ENCODE data around the gene DNMT3L.
"Not testable (repeated sequence)": the region's sequence is repeated elsewhere in the genome, so short reads cannot be mapped to it uniquely, and the experiment has no call there.

Gene DNMT3L

GRCh38 chr21:44220674-44221073 is 41.0 kb downstream of the DNMT3L start:
- not testable (repeated sequence) for H3K9me3 Mint-ChIP-seq; H3K27me3 Mint-ChIP-seq; H3K36me3 Mint-ChIP-seq; H3K4me1 Mint-ChIP-seq; H3K4me3 Mint-ChIP-seq; DNase-seq (ENCODE audit: low spot score in 2 of 2); H3K27ac Mint-ChIP-seq
- peak; percentile 80 for ATAC-seq (ENCODE audit: low read depth)

- not testable (repeated sequence) for H3K27ac Mint-ChIP-seq; H3K27me3 Mint-ChIP-seq; H3K36me3 Mint-ChIP-seq; H3K4me3 Mint-ChIP-seq; H3K4me1 Mint-ChIP-seq; DNase-seq (ENCODE audit: low spot score in 2 of 2); H3K9me3 Mint-ChIP-seq
- ATAC-seq (ENCODE audit: low read depth), result peak; percentile 33
Measured at GRCh38 chr21:44218461-44218860, 43.2 kb downstream of the DNMT3L start.

GRCh38 chr21:44211978-44212377 is 49.7 kb downstream of the DNMT3L start:
- not testable (repeated sequence) for H3K4me3 Mint-ChIP-seq; ATAC-seq (ENCODE audit: low read depth); H3K36me3 Mint-ChIP-seq; H3K9me3 Mint-ChIP-seq; H3K27ac Mint-ChIP-seq; DNase-seq (ENCODE audit: low spot score in 2 of 2); H3K4me1 Mint-ChIP-seq; H3K27me3 Mint-ChIP-seq

GRCh38 chr21:44211574-44211973 is 50.1 kb downstream of the DNMT3L start:
- H3K36me3 Mint-ChIP-seq; H3K4me3 Mint-ChIP-seq; DNase-seq (ENCODE audit: low spot score in 2 of 2); ATAC-seq (ENCODE audit: low read depth); H3K4me1 Mint-ChIP-seq; H3K27me3 Mint-ChIP-seq; H3K9me3 Mint-ChIP-seq; H3K27ac Mint-ChIP-seq: not testable (repeated sequence)

- not testable (repeated sequence) for H3K27me3 Mint-ChIP-seq; DNase-seq (ENCODE audit: low spot score in 2 of 2); H3K9me3 Mint-ChIP-seq; H3K36me3 Mint-ChIP-seq; H3K27ac Mint-ChIP-seq; H3K4me3 Mint-ChIP-seq; H3K4me1 Mint-ChIP-seq; ATAC-seq (ENCODE audit: low read depth)
Measured at GRCh38 chr21:44207860-44208646, 53.6 kb downstream of the DNMT3L start.

GRCh38 chr21:44206698-44207676 is 54.7 kb downstream of the DNMT3L start:
- H3K36me3 Mint-ChIP-seq; H3K9me3 Mint-ChIP-seq; H3K27me3 Mint-ChIP-seq; DNase-seq (ENCODE audit: low spot score in 2 of 2); H3K27ac Mint-ChIP-seq; H3K4me3 Mint-ChIP-seq; H3K4me1 Mint-ChIP-seq: not testable (repeated sequence)
- ATAC-seq (ENCODE audit: low read depth), result peak; percentile 83

GRCh38 chr21:44206187-44206586 is 55.5 kb downstream of the DNMT3L start:
- not testable (repeated sequence) for H3K4me1 Mint-ChIP-seq; H3K36me3 Mint-ChIP-seq; ATAC-seq (ENCODE audit: low read depth); H3K4me3 Mint-ChIP-seq; H3K9me3 Mint-ChIP-seq; DNase-seq (ENCODE audit: low spot score in 2 of 2); H3K27me3 Mint-ChIP-seq; H3K27ac Mint-ChIP-seq

- not testable (repeated sequence) for H3K27ac Mint-ChIP-seq; H3K4me3 Mint-ChIP-seq; H3K27me3 Mint-ChIP-seq; H3K36me3 Mint-ChIP-seq; ATAC-seq (ENCODE audit: low read depth); DNase-seq (ENCODE audit: low spot score in 2 of 2); H3K9me3 Mint-ChIP-seq; H3K4me1 Mint-ChIP-seq
Measured at GRCh38 chr21:44202590-44203299, 59.0 kb downstream of the DNMT3L start.

- ATAC-seq (ENCODE audit: low read depth); H3K36me3 Mint-ChIP-seq; DNase-seq (ENCODE audit: low spot score in 2 of 2); H3K4me1 Mint-ChIP-seq; H3K4me3 Mint-ChIP-seq; H3K27ac Mint-ChIP-seq; H3K9me3 Mint-ChIP-seq; H3K27me3 Mint-ChIP-seq: not testable (repeated sequence)
Measured at GRCh38 chr21:44199997-44200396, 61.7 kb downstream of the DNMT3L start.

GRCh38 chr21:44199448-44199847 is 62.2 kb downstream of the DNMT3L start:
- no peak overlapping the region for H3K4me3 Mint-ChIP-seq
- ATAC-seq (ENCODE audit: low read depth) (peak; percentile 11), DNase-seq (ENCODE audit: low spot score in 2 of 2) (peak in 1 of 2 donors; percentile 35)
- no peak overlapping the region for H3K27ac Mint-ChIP-seq
- no peaks in the 10 kb centered on the region for H3K4me1 Mint-ChIP-seq
- no peaks in the 10 kb centered on the region for H3K36me3 Mint-ChIP-seq
- H3K9me3 Mint-ChIP-seq, result no peaks in the 10 kb centered on the region
- no peaks in the 10 kb centered on the region for H3K27me3 Mint-ChIP-seq

- not testable (repeated sequence) for H3K4me3 Mint-ChIP-seq; H3K4me1 Mint-ChIP-seq; H3K9me3 Mint-ChIP-seq; ATAC-seq (ENCODE audit: low read depth); H3K27ac Mint-ChIP-seq; H3K27me3 Mint-ChIP-seq; H3K36me3 Mint-ChIP-seq; DNase-seq (ENCODE audit: low spot score in 2 of 2)
Measured at GRCh38 chr21:44197156-44197516, 64.6 kb downstream of the DNMT3L start.

Data from memory B cell (primary cell).